ENCODE measurements around the gene ZNF425. TPM values are rescaled to one million over a fixed set of nuclear protein-coding genes. Genes with fewer than 3 reads are reported as not detected.

ZNF425 gene
- total and polyA plus RNA-seq, 9 of the 15 experiments (the other 6 are each of a cell fraction or from before 2014, with no cell fraction given), result 0.03 to 0.89 (median 0.54) TPM

- TF ChIP-seq VEZF1 (CRISPR knock-in tag; IDR thresholded peaks at IDR 0.05) (peak; percentile 95), CBX2 (IDR thresholded peaks at IDR 0.05; ENCODE audit: insufficient read depth, low read length, poor library complexity, severe bottlenecking) (no peak), LARP7 (IDR thresholded peaks at IDR 0.05) (no peak), SIN3B (IDR thresholded peaks at IDR 0.05; ENCODE audit: low read depth) (peak; percentile 68), ZNF445 (CRISPR knock-in tag; IDR thresholded peaks at IDR 0.05; ENCODE audit: low read depth) (no peak), ZNF77 (CRISPR knock-in tag; IDR thresholded peaks at IDR 0.05) (no peak), CREB3 (tag; conservative IDR thresholded peaks at IDR 0.05; ENCODE audit: low read depth) (no peak), TFE3 (CRISPR knock-in tag; IDR thresholded peaks at IDR 0.05) (no peak), SNIP1 (IDR thresholded peaks at IDR 0.05; ENCODE audit: low read depth) (no peak), HINFP (tag; conservative IDR thresholded peaks at IDR 0.05; ENCODE audit: low read depth) (no peak), BMI1 (IDR thresholded peaks at IDR 0.05; ENCODE audit: low read length) (no peak), ELK3 (CRISPR knock-in tag; IDR thresholded peaks at IDR 0.05) (no peak), ZNF239 (CRISPR knock-in tag; IDR thresholded peaks at IDR 0.05) (no peak), GTF3C2 (IDR thresholded peaks at IDR 0.05; ENCODE audit: borderline replicate concordance, extremely low read depth, insufficient read length) (peak; percentile 5), ILF3 (IDR thresholded peaks at IDR 0.05; ENCODE audit: borderline replicate concordance) (no peak; the same call in 1 of the 2 replicates), HDAC2 (IDR thresholded peaks at IDR 0.05) (peak; percentile 69), ESRRA (IDR thresholded peaks at IDR 0.05; ENCODE audit: borderline replicate concordance, low read depth) (peak; percentile 77)
These were observed 35.5 kb downstream of the ZNF425 start, which contains the start of gene ZNF786 (continued) for GRCh38 chr7:149090397-149091195.

Measured in K562 (cell line).